Activated naive CD8-positive, alpha-beta T cell treated with anti-CD3 and anti-CD28 coated beads, Interleukin-2, amount 10 ng/mL, durations not matched to agents 7 days and 5 days (primary cell): ENCODE results near the gene DNASE2B. TPM values are rescaled to one million over a fixed set of nuclear protein-coding genes. Genes with fewer than 3 reads are reported as not detected.

Experiments used
- ATAC-seq: fragments of 150-1000 bp; cut with Tn5 transposase; one replicate; pipeline ENCODE4 v1.10.0; 2021; ENCODE audit warnings: low read depth, moderate library complexity
- POLR2A ChIA-PET: fragments of 350-600 bp; sonication (Branson Sonifier 250); formaldehyde crosslinking; loops from one replicate; lab custom pipeline; 2021; ENCODE audit warnings: antibody characterized with exemption; lab: Charles Lee
- DNase-seq: peaks from one replicate; pipeline ENCODE4 v3.0.0; 2021
- H3K27ac Mint-ChIP-seq: one replicate; pipeline ENCODE4 v1.8.0; 2022; ENCODE audit warnings: mild to moderate bottlenecking, mixed read lengths
- H3K27me3 Mint-ChIP-seq: one replicate; pipeline ENCODE4 v1.8.0; 2022; ENCODE audit warnings: mild to moderate bottlenecking, moderate library complexity, mixed read lengths
- H3K36me3 Mint-ChIP-seq: one replicate; pipeline ENCODE4 v1.8.0; 2021; ENCODE audit warnings: mild to moderate bottlenecking, mixed read lengths
- H3K4me1 Mint-ChIP-seq: one replicate; pipeline ENCODE4 v1.8.0; 2021; ENCODE audit warnings: mixed read lengths
- H3K4me3 Mint-ChIP-seq: one replicate; pipeline ENCODE4 v1.8.0; 2022; ENCODE audit warnings: mild to moderate bottlenecking, moderate library complexity, mixed read lengths
- H3K9me3 Mint-ChIP-seq: one replicate; pipeline ENCODE4 v1.8.0; 2021; ENCODE audit warnings: mixed read lengths
- total RNA-seq, 2 experiments: library from RNA; stranded (reverse); gene quantifications; one replicate each; pipeline ENCODE4 v1.2.3, GENCODE V29; 2021

The DNASE2B gene, protein sequence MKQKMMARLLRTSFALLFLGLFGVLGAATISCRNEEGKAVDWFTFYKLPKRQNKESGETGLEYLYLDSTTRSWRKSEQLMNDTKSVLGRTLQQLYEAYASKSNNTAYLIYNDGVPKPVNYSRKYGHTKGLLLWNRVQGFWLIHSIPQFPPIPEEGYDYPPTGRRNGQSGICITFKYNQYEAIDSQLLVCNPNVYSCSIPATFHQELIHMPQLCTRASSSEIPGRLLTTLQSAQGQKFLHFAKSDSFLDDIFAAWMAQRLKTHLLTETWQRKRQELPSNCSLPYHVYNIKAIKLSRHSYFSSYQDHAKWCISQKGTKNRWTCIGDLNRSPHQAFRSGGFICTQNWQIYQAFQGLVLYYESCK
- total RNA-seq: not detected

DNA sequence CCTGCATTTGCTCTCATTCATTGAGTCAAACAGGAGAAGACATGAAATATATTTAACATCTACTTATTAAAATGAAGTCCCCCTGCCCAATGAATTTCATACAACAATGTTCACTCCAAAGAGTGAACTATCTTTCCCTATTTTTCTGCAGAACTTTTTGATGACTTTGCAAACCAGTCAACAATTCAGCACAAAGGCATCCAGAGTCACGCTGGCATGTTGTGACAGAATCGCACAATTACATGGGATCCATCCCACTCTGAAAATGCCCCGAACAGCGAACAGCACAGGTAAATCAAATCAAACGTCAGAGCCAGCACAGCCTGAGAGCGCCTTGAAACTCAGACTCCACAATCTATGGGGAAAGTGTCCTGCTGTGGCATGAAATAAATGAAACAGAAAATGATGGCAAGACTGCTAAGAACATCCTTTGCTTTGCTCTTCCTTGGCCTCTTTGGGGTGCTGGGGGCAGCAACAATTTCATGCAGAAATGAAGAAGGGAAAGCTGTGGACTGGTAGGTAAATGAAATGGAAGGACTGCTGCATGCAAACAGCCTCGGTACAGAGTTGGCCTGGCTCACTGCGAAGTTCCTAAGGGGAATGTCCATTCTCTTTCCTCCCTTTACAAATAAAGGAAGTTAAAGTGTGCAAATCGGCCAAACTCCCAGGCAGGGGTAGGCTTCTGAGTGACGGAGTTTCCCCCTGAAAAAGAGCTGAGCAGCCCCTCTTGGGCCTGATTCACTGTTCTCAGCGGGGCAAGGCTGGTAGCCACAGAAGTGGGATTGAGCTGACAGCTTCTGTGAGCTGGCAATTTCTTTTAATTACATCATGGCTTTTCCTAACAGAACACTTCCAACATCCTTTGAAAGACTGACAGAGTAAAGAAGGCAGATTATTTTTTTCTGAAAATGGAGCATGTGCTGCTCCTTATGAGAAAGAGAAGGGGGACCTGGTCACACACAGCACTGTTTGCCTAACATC is at the start of gene DNASE2B:
DNASE2B (plus strand) TSS at position 310 of the 981 bp plus-strand sequence; CDS start at position 391, 81 bp downstream.
- peaks cover 2% of the 10 kb centered on the region for H3K27me3 Mint-ChIP-seq
- POLR2A ChIA-PET: no interaction called here

DNA sequence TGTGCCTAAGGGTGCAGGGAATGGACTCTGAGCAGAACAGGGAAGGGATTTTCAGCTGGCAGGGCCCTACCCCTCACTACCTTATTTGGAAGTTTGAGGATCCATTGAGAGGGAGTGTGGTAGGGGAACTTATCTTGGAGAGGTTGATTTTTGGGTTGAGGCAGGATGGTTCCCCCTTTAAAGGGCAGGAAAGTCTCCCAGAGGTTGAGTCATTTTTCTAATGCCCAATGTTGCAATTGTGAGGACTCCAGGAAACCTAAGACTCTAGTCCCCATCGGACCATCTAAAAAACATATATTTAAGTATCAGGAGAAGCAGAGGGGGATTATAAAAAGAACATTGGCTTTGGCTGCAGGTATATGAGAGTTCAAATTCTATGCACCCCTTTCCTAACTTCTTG is 49.5 kb upstream of the DNASE2B start:
- ATAC-seq (no peak), DNase-seq (no peak)
- no peaks in the 10 kb centered on the region for H3K4me1 Mint-ChIP-seq
- POLR2A ChIA-PET: no interaction called here
- no peaks in the 10 kb centered on the region for H3K9me3 Mint-ChIP-seq
- no peaks in the 10 kb centered on the region for H3K36me3 Mint-ChIP-seq
- no peak overlapping the region for H3K4me3 Mint-ChIP-seq
- H3K27me3 Mint-ChIP-seq: no peaks in the 10 kb centered on the region
- no peak overlapping the region for H3K27ac Mint-ChIP-seq

More for the DNA sequence above, at the start of gene DNASE2B:
- Mint-ChIP-seq H3K4me3 (no peak within 1 kb of the TSS), H3K36me3 (no peaks in the 10 kb centered on the region), H3K9me3 (no peaks in the 10 kb centered on the region), H3K27ac (no peak within 1 kb of the TSS), H3K4me1 (no peaks in the 10 kb centered on the region)
- DNase-seq (no peak), ATAC-seq (no peak)

DNA sequence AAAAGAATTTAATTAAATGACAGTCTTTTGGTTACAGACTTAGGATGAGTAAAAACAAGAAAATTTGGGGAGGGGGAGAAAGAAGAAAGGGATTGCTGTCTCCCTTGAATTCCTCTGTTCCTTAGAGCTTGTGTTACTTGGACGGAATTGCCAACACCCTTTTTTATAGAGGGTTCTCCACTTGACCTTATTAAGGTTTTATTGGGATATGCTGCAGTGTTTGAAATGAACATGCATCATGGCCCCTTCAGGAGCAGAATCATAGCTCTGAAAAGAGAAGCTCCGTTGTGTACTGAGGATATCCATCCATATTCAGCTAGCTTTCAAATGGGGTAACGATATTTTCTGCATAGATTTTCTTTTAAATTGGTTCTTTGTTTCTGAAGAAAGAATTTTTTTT is 48.2 kb upstream of the DNASE2B start:
- H3K27me3 Mint-ChIP-seq: no peaks in the 10 kb centered on the region
- no peak overlapping the region for H3K4me3 Mint-ChIP-seq
- POLR2A ChIA-PET: no interaction called here
- no peaks in the 10 kb centered on the region for H3K36me3 Mint-ChIP-seq
- DNase-seq (no peak), ATAC-seq (no peak)
- H3K4me1 Mint-ChIP-seq: no peaks in the 10 kb centered on the region
- no peak overlapping the region for H3K27ac Mint-ChIP-seq
- no peaks in the 10 kb centered on the region for H3K9me3 Mint-ChIP-seq

DNA sequence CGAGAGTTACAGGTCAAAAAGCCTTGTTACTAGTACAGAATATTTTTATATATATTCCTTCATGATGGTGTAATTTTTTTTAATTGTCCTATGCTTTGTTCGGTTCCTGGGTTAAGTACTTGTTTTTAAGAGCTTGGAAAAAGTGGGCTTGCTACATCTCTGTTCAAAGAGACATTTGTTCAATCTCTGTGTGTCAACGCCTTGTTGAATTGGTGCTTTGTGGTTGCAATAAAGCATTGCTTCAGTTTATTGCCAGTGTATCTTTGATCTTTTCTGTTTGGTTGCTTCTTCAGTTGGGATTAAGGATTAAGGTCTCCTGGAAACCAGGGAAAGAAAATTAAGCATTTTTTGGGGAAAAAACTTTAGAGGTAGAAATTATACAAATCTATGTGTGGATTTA is 47.7 kb upstream of the DNASE2B start:
- ATAC-seq: no peak
- no peak overlapping the region for H3K4me3 Mint-ChIP-seq
- no peaks in the 10 kb centered on the region for H3K4me1 Mint-ChIP-seq
- no peaks in the 10 kb centered on the region for H3K27me3 Mint-ChIP-seq
- no peak for DNase-seq
- H3K9me3 Mint-ChIP-seq: no peaks in the 10 kb centered on the region
- H3K36me3 Mint-ChIP-seq: no peaks in the 10 kb centered on the region
- H3K27ac Mint-ChIP-seq: no peak overlapping the region
- POLR2A ChIA-PET: no interaction called here

DNA sequence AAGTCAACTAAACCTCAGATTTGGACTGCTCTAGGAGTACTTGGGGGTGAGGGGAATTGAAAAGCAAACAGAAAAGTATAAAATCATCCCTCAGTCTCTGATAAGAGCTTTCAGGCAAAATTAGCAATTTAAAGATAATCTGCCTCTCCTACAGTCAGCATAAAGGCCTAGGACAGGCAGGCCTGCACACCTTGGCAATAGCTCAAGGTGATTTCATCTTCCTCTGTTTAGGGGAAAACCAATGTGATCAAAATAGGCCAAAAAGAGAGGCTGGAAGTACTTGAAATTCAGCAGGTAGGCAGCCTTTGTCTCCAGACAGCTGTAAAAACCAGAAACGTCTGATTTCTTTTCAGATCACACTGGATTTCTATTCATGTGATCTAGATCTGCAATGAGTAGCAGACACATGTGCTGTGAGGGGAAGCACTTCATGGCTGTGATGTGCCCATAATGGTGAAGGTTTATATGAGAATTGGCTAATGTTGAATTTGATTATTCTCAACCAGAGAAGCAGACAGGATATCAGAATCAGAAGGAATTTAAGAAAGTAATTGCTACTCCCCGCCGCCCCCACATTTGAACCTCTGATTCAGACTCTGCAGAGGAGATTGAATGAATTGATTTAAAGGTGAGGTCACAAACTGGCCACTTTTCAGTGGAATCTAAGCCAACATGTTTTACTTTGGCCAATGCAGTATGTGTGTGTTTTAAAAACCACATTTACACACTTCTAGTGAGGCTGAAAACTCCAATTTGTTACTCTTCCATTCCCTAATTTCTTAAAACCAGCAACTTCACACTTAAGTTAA is 45.8 kb upstream of the DNASE2B start:
- no peak for ATAC-seq
- Mint-ChIP-seq H3K36me3 (no peaks in the 10 kb centered on the region), H3K4me1 (no peaks in the 10 kb centered on the region), H3K27ac (no peak overlapping the region), H3K9me3 (no peaks in the 10 kb centered on the region), H3K4me3 (no peak overlapping the region), H3K27me3 (no peaks in the 10 kb centered on the region)
- DNase-seq: no peak
- POLR2A ChIA-PET: no interaction called here

DNA sequence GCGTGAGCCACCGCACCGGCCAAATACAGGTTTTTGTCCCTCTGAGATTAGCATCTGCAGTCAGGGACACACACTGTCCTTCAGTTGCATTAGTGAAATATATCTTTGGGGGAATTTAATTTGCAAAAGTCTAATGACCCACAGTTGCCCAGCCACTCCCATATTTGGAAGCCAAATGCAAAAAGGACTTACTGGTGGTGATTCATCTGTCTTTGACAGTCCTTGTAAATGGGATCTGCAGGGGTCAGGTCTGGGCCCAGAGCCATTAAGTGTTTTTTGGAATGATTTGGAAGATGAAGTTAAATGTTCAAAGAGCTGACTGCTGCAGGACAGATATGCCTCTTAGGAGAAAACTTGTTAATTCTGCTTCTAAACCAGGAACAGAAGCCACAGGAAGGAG is 44.6 kb upstream of the DNASE2B start:
- no peak for DNase-seq
- H3K27me3 Mint-ChIP-seq: no peaks in the 10 kb centered on the region
- H3K9me3 Mint-ChIP-seq: peaks cover 2% of the 10 kb centered on the region
- H3K4me1 Mint-ChIP-seq: no peaks in the 10 kb centered on the region
- POLR2A ChIA-PET: no interaction called here
- H3K36me3 Mint-ChIP-seq: no peaks in the 10 kb centered on the region
- ATAC-seq: no peak
- H3K4me3 Mint-ChIP-seq: no peak overlapping the region
- H3K27ac Mint-ChIP-seq: no peak overlapping the region

DNA sequence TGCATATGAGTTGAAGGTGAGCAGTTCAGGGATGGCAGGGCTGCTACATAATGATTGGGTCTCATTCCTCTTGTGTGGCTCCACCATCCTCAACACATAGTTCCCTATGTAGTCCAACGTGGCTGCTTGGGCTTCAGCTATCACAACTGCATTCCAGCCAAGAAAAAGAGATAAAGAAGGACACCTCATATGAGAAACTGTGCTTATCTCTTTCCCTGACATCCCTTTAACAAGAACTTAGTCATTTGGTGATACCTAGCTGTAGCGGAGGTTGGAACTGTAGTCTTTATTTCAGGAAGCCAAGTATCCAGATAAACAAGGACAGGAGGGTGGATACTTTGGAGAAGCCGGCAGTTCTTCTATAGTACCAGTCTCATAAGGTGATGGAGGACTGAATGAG is 42.7 kb upstream of the DNASE2B start:
- ATAC-seq (no peak), DNase-seq (no peak)
- H3K9me3 Mint-ChIP-seq: peaks cover 2% of the 10 kb centered on the region
- no peak overlapping the region for H3K27ac Mint-ChIP-seq
- no peak overlapping the region for H3K4me3 Mint-ChIP-seq
- H3K27me3 Mint-ChIP-seq: no peaks in the 10 kb centered on the region
- H3K36me3 Mint-ChIP-seq: no peaks in the 10 kb centered on the region
- no peaks in the 10 kb centered on the region for H3K4me1 Mint-ChIP-seq
- POLR2A ChIA-PET: no interaction called here

DNA sequence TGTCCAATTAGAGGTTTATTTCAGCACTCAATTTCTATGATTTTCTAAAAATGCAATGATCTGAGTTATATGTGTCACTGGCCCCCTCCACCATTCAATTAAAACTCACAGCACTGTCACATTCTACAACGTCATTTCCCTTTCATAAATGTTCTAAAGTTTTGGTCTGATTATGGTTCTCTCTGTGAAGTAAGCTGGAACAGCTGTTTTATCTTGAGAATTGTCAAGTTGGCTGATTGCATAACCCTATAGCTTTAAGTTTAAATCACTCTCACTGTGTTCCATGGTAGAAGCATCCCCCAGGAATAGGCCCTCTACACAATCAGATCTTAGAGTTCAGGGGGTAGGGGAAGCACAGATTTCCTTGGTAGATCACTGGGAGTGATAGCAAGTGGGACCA is 41.4 kb upstream of the DNASE2B start:
- DNase-seq (no peak), ATAC-seq (no peak)
- Mint-ChIP-seq H3K4me1 (no peaks in the 10 kb centered on the region), H3K9me3 (peaks cover 2% of the 10 kb centered on the region), H3K27ac (no peak overlapping the region), H3K4me3 (no peak overlapping the region), H3K36me3 (no peaks in the 10 kb centered on the region), H3K27me3 (no peaks in the 10 kb centered on the region)
- POLR2A ChIA-PET: no interaction called here

DNA sequence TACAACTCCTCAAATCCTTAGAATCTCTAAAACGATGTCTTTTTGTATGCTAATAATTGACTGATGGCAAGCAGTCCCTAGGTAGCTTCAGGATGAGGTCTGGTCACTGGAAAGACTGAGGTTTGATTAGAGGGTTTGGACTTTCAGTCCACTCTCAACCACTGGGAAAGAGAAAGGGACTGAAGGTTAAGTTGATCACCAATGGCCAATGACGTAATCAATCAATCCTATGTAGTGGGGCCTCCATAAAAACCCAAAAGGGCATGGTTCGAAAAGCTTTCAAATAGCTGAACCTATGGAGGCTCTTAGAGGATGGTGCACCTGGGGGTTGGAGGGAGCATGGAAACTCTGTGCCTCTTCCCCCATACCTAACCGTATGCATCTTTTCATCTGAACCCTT is 39.6 kb upstream of the DNASE2B start:
- H3K4me1 Mint-ChIP-seq: peaks cover 3% of the 10 kb centered on the region
- H3K27me3 Mint-ChIP-seq: no peaks in the 10 kb centered on the region
- H3K36me3 Mint-ChIP-seq: no peaks in the 10 kb centered on the region
- no peak for DNase-seq
- POLR2A ChIA-PET: no interaction called here
- H3K27ac Mint-ChIP-seq: no peak overlapping the region
- ATAC-seq: no peak
- no peak overlapping the region for H3K4me3 Mint-ChIP-seq
- peaks cover 2% of the 10 kb centered on the region for H3K9me3 Mint-ChIP-seq

DNA sequence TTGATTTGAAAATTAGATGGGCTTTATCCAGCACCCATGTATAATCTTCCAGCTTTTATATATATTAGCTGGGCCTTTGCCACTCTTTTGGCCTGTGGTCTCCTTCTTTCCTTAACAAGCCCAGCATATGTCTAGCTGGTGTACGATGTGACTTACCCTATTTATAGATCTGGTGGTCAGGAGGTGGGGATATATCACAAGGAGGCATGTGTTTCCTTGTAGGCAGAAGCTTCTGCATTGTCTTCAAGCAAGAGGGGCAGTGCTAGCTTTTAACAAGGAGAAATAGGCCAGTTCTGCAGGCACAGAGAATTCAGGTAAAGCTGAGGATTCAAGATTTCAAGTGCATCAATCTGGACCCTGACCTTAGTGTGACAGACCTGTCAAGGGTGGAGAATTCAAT is 38.0 kb upstream of the DNASE2B start:
- no peak for DNase-seq
- POLR2A ChIA-PET: no interaction called here
- Mint-ChIP-seq H3K27ac (no peak overlapping the region), H3K4me3 (no peak overlapping the region), H3K36me3 (no peaks in the 10 kb centered on the region), H3K27me3 (no peaks in the 10 kb centered on the region), H3K9me3 (peaks cover 2% of the 10 kb centered on the region), H3K4me1 (peaks cover 3% of the 10 kb centered on the region)
- no peak for ATAC-seq

DNA sequence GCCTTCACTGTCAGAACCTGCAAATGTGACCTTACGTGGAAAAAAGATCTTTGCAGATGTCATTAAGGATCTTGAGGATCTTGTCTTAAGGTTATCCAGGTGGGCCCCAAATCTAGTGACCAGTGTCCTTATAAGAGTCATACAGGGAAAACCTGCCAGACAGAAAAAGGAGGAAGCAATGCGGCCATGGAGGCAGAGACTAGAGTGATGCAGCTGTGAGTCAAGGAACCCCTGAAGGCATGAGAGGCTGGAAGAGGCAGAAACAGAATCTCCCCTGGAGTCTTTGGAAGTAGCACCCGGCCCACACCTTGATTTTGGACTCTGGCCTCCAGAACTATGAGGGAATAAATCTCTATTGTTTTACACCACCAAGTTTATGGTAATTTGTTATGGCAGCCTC is 36.5 kb upstream of the DNASE2B start:
- no peak for ATAC-seq
- Mint-ChIP-seq H3K4me1 (peaks cover 5% of the 10 kb centered on the region), H3K4me3 (no peak overlapping the region), H3K27me3 (no peaks in the 10 kb centered on the region), H3K27ac (no peak overlapping the region), H3K9me3 (peaks cover 3% of the 10 kb centered on the region), H3K36me3 (no peaks in the 10 kb centered on the region)
- no peak for DNase-seq
- POLR2A ChIA-PET: no interaction called here

DNA sequence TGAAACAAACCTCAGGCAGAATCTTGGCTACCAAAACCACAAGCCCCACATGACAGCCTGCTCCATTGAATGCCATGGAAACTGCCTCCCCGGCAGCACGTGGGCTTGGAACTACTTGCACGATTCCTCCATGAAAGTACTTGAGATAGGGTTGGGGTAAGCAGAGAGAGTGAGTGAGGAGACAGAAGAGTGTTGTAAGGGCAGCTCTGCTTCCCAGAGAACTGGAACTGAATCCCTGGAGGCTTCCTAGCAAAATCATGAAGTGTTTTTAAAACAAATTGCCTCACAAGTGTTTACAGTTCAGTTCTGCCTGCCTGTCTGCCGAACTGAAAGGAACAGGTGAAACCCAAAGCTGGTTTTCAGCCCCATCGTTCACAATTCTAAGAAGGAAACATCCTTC is 35.3 kb upstream of the DNASE2B start:
- ATAC-seq: no peak
- POLR2A ChIA-PET: no interaction called here
- H3K27ac Mint-ChIP-seq: no peak overlapping the region
- no peak overlapping the region for H3K4me3 Mint-ChIP-seq
- H3K36me3 Mint-ChIP-seq: no peaks in the 10 kb centered on the region
- peaks cover 5% of the 10 kb centered on the region for H3K4me1 Mint-ChIP-seq
- peaks cover 1% of the 10 kb centered on the region for H3K9me3 Mint-ChIP-seq
- H3K27me3 Mint-ChIP-seq: no peaks in the 10 kb centered on the region
- no peak for DNase-seq

DNA sequence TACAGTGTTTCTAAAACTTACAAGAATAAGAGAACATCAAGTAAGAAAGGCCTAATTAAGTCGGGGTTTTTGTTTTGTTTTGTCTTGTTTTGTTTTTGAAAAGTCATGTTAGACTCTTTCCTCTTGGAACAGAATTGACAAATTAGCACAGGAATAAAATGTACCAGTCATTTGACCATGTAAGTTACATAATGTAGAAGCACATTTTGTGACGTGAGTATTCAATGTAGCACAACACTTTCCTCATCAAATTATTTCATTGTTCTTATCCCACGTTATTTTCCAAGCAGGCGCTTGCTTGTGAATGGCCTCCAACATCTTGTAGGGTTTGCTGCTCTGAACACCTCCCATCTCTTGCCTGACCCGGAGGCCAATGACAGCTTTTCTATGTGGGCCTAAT is 34.7 kb upstream of the DNASE2B start:
- Mint-ChIP-seq H3K27ac (no peak overlapping the region), H3K36me3 (no peaks in the 10 kb centered on the region)

More for the DNA sequence above, 34.7 kb upstream of the DNASE2B start:
- ATAC-seq (no peak), DNase-seq (no peak)
- Mint-ChIP-seq H3K4me3 (no peak overlapping the region), H3K27me3 (no peaks in the 10 kb centered on the region), H3K9me3 (peaks cover 1% of the 10 kb centered on the region), H3K4me1 (peaks cover 5% of the 10 kb centered on the region)
- POLR2A ChIA-PET: no interaction called here
